DND-41 (cell line): ENCODE data around the gene BUD13.

Experiments used
- CTCF ChIP-seq: IDR thresholded peaks from 2 replicates; pipeline ENCODE4 v1.5.1; 2012; ENCODE audit warnings: borderline replicate concordance, low read length, moderate library complexity, mild to moderate bottlenecking; ENCODE audit not compliant: poor library complexity, severe bottlenecking; ENCODE audit errors: extremely low read depth
- EZH2 ChIP-seq: IDR thresholded peaks from 3 replicates; pipeline ENCODE4 v1.6.1; 2012; ENCODE audit warnings: borderline replicate concordance, low read depth, mild to moderate bottlenecking, moderate library complexity, low read length, inconsistent platforms; ENCODE audit not compliant: severe bottlenecking

- TF ChIP-seq CTCF (no peak), EZH2 (no peak)
Measured at GRCh38 chr11:116786966-116787365, 14.2 kb upstream of the BUD13 start.
